HG02623 (cell line): ENCODE measurements around the gene MIB2.
"Not testable (repeated sequence)": the region's sequence is repeated elsewhere in the genome, so short reads cannot be mapped to it uniquely, and the experiment has no call there.

Source experiments
- ATAC-seq: cut with Tn5 transposase; IDR thresholded peaks from one replicate; pipeline ENCODE4 v1.9.1; 2021; ENCODE audit warnings: moderate library complexity; ENCODE audit not compliant: unreplicated experiment

Gene MIB2

GRCh38 chr1:1615256-1616044, at the start of gene MIB2:
Gene MIB2, plus strand, starts transcription at chr1:1615500. Its CDS starts 7,953 bp downstream, at chr1:1623453.
- peak; percentile 84 for ATAC-seq

- no peak for ATAC-seq
These were observed 48.0 kb upstream of the MIB2 start for GRCh38 chr1:1567152-1567875.

GRCh38 chr1:1567891-1568291, 47.4 kb upstream of the MIB2 start:
- ATAC-seq = no peak

- ATAC-seq = no peak
These were observed 46.0 kb upstream of the MIB2 start for GRCh38 chr1:1569341-1569740.

GRCh38 chr1:1573843-1574720, 41.2 kb upstream of the MIB2 start:
- ATAC-seq = peak; percentile 58

GRCh38 chr1:1574721-1575537, 40.4 kb upstream of the MIB2 start, which contains the start of gene SSU72:
Gene SSU72, minus strand, starts transcription at chr1:1574863. Its CDS starts 306 bp downstream, at chr1:1574557.
- ATAC-seq = peak; percentile 83

GRCh38 chr1:1577367-1578011, 37.8 kb upstream of the MIB2 start:
- ATAC-seq = no peak

- ATAC-seq = no peak
These were observed 36.8 kb upstream of the MIB2 start for GRCh38 chr1:1578371-1578940.

- ATAC-seq = no peak
These were observed 32.5 kb upstream of the MIB2 start for GRCh38 chr1:1582585-1583346.

GRCh38 chr1:1583347-1584010, 31.8 kb upstream of the MIB2 start:
- no peak for ATAC-seq

GRCh38 chr1:1591452-1591851, 23.8 kb upstream of the MIB2 start:
- no peak for ATAC-seq

GRCh38 chr1:1593834-1594601, 21.3 kb upstream of the MIB2 start:
- no peak for ATAC-seq

GRCh38 chr1:1594602-1595260, 20.6 kb upstream of the MIB2 start:
- no peak for ATAC-seq

- ATAC-seq = not testable (repeated sequence)
These were observed 20.0 kb upstream of the MIB2 start for GRCh38 chr1:1595341-1595740.

GRCh38 chr1:1596493-1597274, 18.6 kb upstream of the MIB2 start:
- no peak for ATAC-seq

- ATAC-seq = no peak
These were observed 17.9 kb upstream of the MIB2 start for GRCh38 chr1:1597275-1597930.
